Ramos (cell line): Measurements from ENCODE around the gene TRRAP.

Source experiments
- in situ Hi-C: fragments of 300-500 bp; cut with MboI; formaldehyde crosslinking; loops from one replicate; pipeline ENCODE4 v1.14.3; 2022; ENCODE audit warnings: low sequenced_read_pairs; ENCODE audit not compliant: unreplicated experiment

The TRRAP gene

GRCh38 chr7:99001482-99002147 is 123.3 kb downstream of the TRRAP start:
- in situ Hi-C loops, result no loop called here

GRCh38 chr7:99002148-99002826 is 124.0 kb downstream of the TRRAP start:
- in situ Hi-C loops, result no loop called here

- in situ Hi-C loops, result no loop called here
Observed at GRCh38 chr7:99002827-99003212, 124.5 kb downstream of the TRRAP start.

DNA sequence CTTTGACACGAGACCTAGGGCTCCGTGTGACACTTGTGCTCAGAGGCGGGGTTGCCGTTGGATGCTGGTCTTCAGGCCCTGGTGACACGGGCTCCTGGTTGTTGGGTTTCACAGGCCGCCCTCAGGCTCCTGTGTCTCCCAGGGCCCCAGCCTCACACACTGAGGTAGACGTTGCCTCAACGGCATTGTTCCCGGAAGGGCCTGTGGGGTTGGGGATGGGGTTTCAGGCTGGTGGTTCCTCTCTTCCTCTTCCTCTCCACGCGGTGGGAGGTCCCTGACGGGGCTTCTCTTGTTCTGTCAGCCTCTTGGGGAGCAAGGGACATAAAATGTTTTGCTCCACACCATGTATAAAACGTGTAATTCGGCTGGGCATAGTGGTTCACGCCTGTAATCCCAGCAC is 125.1 kb downstream of the TRRAP start:
- in situ Hi-C loops, result no loop called here

DNA sequence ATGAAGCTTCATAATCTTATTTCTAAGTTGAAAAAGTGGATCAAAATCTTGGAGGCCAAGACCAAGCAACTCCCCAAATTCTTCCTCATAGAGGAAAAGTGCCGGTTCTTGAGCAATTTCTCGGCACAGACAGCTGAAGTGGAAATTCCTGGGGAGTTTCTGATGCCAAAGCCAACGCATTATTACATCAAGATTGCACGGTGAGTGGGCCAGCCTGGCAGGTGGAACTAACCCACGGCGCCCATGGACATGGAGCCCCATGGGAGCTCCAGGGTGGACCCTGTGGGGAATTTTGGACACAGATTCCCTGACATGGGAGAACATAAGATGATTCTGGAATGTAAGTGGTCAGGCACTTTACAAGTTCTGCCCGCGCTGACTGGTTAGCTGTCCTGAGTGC is 125.9 kb downstream of the TRRAP start:
- in situ Hi-C loops, result no loop called here

- in situ Hi-C loops, result no loop called here
Observed at GRCh38 chr7:99004781-99005500, 126.6 kb downstream of the TRRAP start.

GRCh38 chr7:99005776-99006175 is 127.4 kb downstream of the TRRAP start:
- in situ Hi-C loops, result no loop called here

DNA sequence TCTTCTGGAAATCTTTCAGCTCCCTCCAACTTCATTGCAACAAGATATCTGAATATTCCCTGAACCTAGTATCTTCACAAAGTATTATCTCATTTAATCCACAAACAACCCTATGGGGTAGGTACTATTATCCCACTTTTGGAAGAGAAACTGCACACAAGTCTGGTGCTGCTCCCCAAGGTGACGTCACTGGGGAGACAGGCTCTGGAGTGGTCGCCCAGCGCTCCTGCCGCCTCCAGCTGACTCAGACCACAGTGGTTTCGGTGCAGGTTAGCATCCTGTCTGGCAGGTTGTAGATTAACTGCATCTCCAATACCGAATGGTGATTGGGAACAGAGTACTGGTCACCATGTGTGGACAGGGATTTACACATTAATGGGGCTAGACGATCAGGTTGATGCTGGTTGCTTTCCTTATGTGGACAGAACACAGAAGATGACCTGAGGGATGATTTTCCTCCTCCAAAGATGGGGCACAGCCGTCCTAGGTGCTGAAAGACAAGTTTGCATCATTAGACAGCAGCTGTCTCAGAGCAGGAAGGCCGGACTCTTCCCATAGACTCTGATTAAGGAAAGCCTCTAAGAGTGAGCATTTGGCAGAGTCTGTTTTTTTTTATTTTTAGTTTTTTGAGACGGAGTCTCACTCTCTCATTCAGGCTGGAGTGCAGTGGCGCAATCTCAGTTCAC is 128.6 kb downstream of the TRRAP start:
- in situ Hi-C loops, result no loop called here

GRCh38 chr7:99008181-99008631 is 129.9 kb downstream of the TRRAP start:
- in situ Hi-C loops, result no loop called here

- in situ Hi-C loops, result no loop called here
Observed at GRCh38 chr7:99008921-99009530, 130.7 kb downstream of the TRRAP start.

GRCh38 chr7:99010281-99010680 is 131.9 kb downstream of the TRRAP start:
- in situ Hi-C loops, result no loop called here

DNA sequence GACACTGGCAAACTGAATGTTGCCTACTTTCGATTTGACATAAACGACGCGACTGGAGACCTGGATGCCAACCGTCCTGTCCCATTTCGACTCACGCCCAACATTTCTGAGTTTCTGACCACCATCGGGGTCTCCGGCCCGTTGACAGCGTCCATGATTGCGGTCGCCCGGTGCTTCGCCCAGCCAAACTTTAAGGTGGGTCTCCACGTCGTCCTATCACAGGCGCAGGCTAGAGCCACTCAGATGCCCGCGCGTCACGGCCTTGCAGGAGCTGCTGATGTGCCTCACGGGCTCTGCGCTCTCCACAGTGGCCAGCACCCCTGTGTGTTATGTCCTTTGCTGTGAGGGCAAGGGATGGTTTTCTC is 133.0 kb downstream of the TRRAP start:
- in situ Hi-C loops, result no loop called here

DNA sequence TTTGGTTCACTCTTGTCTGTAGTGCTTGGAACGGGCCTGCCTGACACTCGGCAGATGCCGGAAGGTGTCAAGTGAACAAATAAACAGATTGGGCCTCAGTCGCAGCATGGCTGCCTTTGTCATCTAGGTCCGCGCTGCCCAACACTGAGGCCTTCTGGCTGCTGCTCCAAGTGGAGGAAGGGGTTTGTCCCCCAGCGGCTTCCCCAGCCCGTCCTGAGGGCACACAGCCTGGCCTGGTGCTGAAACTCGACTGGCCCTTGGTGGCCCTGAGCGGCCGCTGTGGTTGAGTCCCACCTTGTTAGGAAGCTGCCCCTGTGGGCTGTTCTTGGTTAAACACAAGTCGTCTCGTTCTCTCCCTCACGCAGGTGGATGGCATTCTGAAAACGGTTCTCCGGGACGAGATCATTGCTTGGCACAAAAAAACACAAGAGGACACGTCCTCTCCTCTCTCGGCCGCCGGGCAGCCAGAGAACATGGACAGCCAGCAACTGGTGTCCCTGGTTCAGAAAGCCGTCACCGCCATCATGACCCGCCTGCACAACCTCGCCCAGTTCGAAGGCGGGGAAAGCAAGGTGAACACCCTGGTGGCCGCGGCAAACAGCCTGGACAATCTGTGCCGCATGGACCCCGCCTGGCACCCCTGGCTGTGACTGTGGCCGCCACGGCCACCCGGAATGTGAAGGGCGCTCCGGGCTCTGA is 133.5 kb downstream of the TRRAP start:
- in situ Hi-C loops, result no loop called here

GRCh38 chr7:99012722-99013121 is 134.4 kb downstream of the TRRAP start:
- in situ Hi-C loops, result no loop called here

- in situ Hi-C loops, result no loop called here
Observed at GRCh38 chr7:99013266-99014112, 135.2 kb downstream of the TRRAP start.

- in situ Hi-C loops, result no loop called here
Observed at GRCh38 chr7:99014113-99014985, 136.0 kb downstream of the TRRAP start.

GRCh38 chr7:99016196-99016595 is 137.9 kb downstream of the TRRAP start:
- in situ Hi-C loops, result no loop called here
